ENCODE data around the gene PP2D1. TPM values are rescaled to one million over a fixed set of nuclear protein-coding genes. Genes with fewer than 3 reads are reported as not detected.

PP2D1 gene
- total and polyA plus RNA-seq, 9 of the 15 experiments (the other 6 are each of a cell fraction or from before 2014, with no cell fraction given): 0.07 to 0.10 TPM; not detected in 7

DNA sequence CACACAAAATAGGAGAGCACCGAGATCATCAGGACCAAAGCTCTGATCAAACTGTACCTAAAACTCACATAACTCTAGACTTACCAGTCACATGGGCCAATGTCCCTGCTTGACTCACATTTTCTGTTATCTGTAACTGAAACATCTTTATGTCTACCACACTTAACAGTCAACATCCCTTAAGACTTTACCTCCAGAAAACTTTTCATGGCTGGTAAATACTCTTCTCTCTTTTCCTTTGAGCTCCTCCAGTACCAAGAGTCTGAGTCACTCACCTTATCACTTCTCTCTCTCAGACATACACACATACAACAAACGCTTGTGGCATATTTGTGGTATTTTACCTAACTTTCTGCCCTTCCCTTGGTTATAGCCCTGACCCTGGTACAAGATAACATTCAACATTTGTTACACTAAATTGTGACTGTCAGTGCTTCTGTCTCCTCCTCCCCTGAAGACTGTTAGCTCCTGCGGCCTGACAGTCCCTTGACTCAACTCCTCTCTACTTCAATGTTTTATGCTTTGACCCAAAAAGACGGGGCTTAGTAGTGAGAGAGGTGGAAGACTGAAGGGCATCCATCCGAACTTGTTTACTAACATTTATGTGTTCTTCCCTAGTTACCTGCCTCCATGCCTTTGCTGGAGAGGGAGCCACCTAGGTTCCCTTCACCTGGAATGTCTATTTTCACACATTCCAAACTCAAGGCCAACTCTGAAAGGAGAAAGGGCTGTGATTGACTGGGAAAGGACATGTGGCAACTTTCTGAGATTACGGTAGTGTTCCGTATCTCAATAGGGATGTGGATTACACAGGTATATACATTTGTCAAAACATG is 74.4 kb downstream of the PP2D1 start (continued):
- TF ChIP-seq ZNF609 (CRISPR knock-in tag; IDR thresholded peaks at IDR 0.05; ENCODE audit: borderline replicate concordance): no peak
- TF ChIP-seq GABPB2 (CRISPR knock-in tag; conservative IDR thresholded peaks at IDR 0.05): no peak
- TF ChIP-seq TOE1 (IDR thresholded peaks at IDR 0.05; ENCODE audit: borderline replicate concordance): 0 out of 2 replicates have a peak, but pooled peaks have one; percentile 56
- TF ChIP-seq TOE1 (CRISPR knock-in tag; IDR thresholded peaks at IDR 0.05; ENCODE audit: borderline replicate concordance, low read depth): no peak
- no peak for TF ChIP-seq THRA (IDR thresholded peaks at IDR 0.05)
- no peak for TF ChIP-seq NR2C1 (IDR thresholded peaks at IDR 0.05)
- TF ChIP-seq NR2C1 (tag; IDR thresholded peaks at IDR 0.05): 0 out of 2 replicates have a peak, but pooled peaks have one; percentile 22
- TF ChIP-seq ZNF354B (CRISPR knock-in tag; IDR thresholded peaks at IDR 0.05): 0 out of 2 replicates have a peak, but pooled peaks have one; percentile 19
- TF ChIP-seq NUFIP1 (IDR thresholded peaks at IDR 0.05; ENCODE audit: partially characterized antibody): no peak
- no peak for TF ChIP-seq SIRT6 (IDR thresholded peaks at IDR 0.05; ENCODE audit: low read depth, low read length)
- TF ChIP-seq SMARCE1 (IDR thresholded peaks at IDR 0.05): peak; percentile 97
- no peak for TF ChIP-seq HDAC6 (IDR thresholded peaks at IDR 0.05; ENCODE audit: low read depth, low read length)
- no peak for TF ChIP-seq TFAM (CRISPR knock-in tag; conservative IDR thresholded peaks at IDR 0.05)
- TF ChIP-seq STAT5B (CRISPR knock-in tag; IDR thresholded peaks at IDR 0.05): no peak
- no peak for TF ChIP-seq YBX1 (IDR thresholded peaks at IDR 0.05)
- TF ChIP-seq, protein P1, sequence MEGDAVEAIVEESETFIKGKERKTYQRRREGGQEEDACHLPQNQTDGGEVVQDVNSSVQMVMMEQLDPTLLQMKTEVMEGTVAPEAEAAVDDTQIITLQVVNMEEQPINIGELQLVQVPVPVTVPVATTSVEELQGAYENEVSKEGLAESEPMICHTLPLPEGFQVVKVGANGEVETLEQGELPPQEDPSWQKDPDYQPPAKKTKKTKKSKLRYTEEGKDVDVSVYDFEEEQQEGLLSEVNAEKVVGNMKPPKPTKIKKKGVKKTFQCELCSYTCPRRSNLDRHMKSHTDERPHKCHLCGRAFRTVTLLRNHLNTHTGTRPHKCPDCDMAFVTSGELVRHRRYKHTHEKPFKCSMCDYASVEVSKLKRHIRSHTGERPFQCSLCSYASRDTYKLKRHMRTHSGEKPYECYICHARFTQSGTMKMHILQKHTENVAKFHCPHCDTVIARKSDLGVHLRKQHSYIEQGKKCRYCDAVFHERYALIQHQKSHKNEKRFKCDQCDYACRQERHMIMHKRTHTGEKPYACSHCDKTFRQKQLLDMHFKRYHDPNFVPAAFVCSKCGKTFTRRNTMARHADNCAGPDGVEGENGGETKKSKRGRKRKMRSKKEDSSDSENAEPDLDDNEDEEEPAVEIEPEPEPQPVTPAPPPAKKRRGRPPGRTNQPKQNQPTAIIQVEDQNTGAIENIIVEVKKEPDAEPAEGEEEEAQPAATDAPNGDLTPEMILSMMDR (IDR thresholded peaks at IDR 0.05 in 2 of 3, conservative IDR thresholded peaks at IDR 0.05 in 1 of 3; ENCODE audit: insufficient read depth in 2 of 3, low read depth in 1 of 3, low read length in 3 of 3): no peak
- no peak for TF ChIP-seq ZNF778 (CRISPR knock-in tag; IDR thresholded peaks at IDR 0.05)
- peak; percentile 86; the same call in 1 of the 2 replicates for TF ChIP-seq HDAC2 (IDR thresholded peaks at IDR 0.05)
- TF ChIP-seq ZNF212 (CRISPR knock-in tag; IDR thresholded peaks at IDR 0.05): peak; percentile 35; the same call in 1 of the 2 replicates
- no peak for TF ChIP-seq ZFP36 (IDR thresholded peaks at IDR 0.05; ENCODE audit: low read depth, low read length, partially characterized antibody)

Data from K562 (cell line).